Muscle layer of colon (tissue), 2 donors: ENCODE results near the gene HK1.
"Not testable (repeated sequence)": the region's sequence is repeated elsewhere in the genome, so short reads cannot be mapped to it uniquely, and the experiment has no call there.

Experiments
- H3K27ac ChIP-seq: one replicate; pipeline ENCODE4 v1.7.0; 2013; ENCODE audit warnings: low read depth, mild to moderate bottlenecking, low read length, moderate library complexity
- H3K27me3 ChIP-seq, 2 donors: one replicate each; pipeline ENCODE4 v1.7.0; 2013; ENCODE audit warnings: low read length in 2 of 2, mild to moderate bottlenecking in 2 of 2; ENCODE audit not compliant: insufficient read depth in 2 of 2, control insufficient read depth in 1 of 2
- H3K36me3 ChIP-seq: one replicate; pipeline ENCODE4 v1.7.0; 2013; ENCODE audit warnings: mild to moderate bottlenecking, low read length; ENCODE audit not compliant: insufficient read depth
- H3K4me1 ChIP-seq: one replicate; pipeline ENCODE4 v1.7.0; 2013; ENCODE audit warnings: mild to moderate bottlenecking, low read length; ENCODE audit not compliant: insufficient read depth
- H3K4me3 ChIP-seq, 2 donors: one replicate each; pipeline ENCODE4 v1.7.0; 2013; ENCODE audit warnings: low read length in 2 of 2, low read depth in 1 of 2, mild to moderate bottlenecking in 1 of 2, moderate library complexity in 1 of 2
- H3K9ac ChIP-seq: one replicate; pipeline ENCODE4 v1.7.0; 2013; ENCODE audit warnings: low read length
- H3K9me3 ChIP-seq: one replicate; pipeline ENCODE4 v1.7.0; 2013; ENCODE audit warnings: mild to moderate bottlenecking, low read length
- donor health status: abdominal sarcoma.
- donor health status: Adenocarcinoma of cecum.

HK1 gene

GRCh38 chr10:69331161-69331560 lies 52.9 kb downstream of the HK1 start:
- peak overlapping the region; percentile 33 for H3K27ac ChIP-seq
- H3K4me1 ChIP-seq = peaks cover 67% of the 10 kb centered on the region
- H3K36me3 ChIP-seq = no peaks in the 10 kb centered on the region

GRCh38 chr10:69332278-69333010 lies 54.1 kb downstream of the HK1 start:
- H3K4me1 ChIP-seq = peaks cover 58% of the 10 kb centered on the region

More at GRCh38 chr10:69331161-69331560, 52.9 kb downstream of the HK1 start:
- Histone ChIP-seq H3K9me3 (no peaks in the 10 kb centered on the region), H3K27me3 (no peaks in the 10 kb centered on the region), H3K9ac (no peak overlapping the region), H3K4me3 (no peak overlapping the region)

GRCh38 chr10:69333205-69333604 lies 54.9 kb downstream of the HK1 start:
- H3K9me3 ChIP-seq = no peaks in the 10 kb centered on the region

More at GRCh38 chr10:69332278-69333010, 54.1 kb downstream of the HK1 start:
- Histone ChIP-seq H3K9ac (peak overlapping the region; percentile 5), H3K27ac (peak overlapping the region; percentile 61), H3K36me3 (no peaks in the 10 kb centered on the region), H3K27me3 (no peaks in the 10 kb centered on the region), H3K9me3 (no peaks in the 10 kb centered on the region), H3K4me3 (peak overlapping the region in 1 of 2 donors; percentile 4)

GRCh38 chr10:69333865-69334301 lies 55.6 kb downstream of the HK1 start:
- H3K4me3 ChIP-seq, H3K9ac ChIP-seq, H3K27me3 ChIP-seq, H3K9me3 ChIP-seq, H3K36me3 ChIP-seq: not testable (repeated sequence)
- peak overlapping the region; percentile 69 for H3K27ac ChIP-seq
- H3K4me1 ChIP-seq = peaks cover 60% of the 10 kb centered on the region

More at GRCh38 chr10:69333205-69333604, 54.9 kb downstream of the HK1 start:
- Histone ChIP-seq H3K4me1 (peaks cover 60% of the 10 kb centered on the region), H3K27ac (peak overlapping the region; percentile 61), H3K27me3 (no peaks in the 10 kb centered on the region), H3K9ac (peak overlapping the region; percentile 5), H3K4me3 (peak overlapping the region in 1 of 2 donors; percentile 4), H3K36me3 (no peaks in the 10 kb centered on the region)

- no peak overlapping the region for H3K9ac ChIP-seq
- peak overlapping the region in 1 of 2 donors; percentile 14 for H3K4me3 ChIP-seq
- H3K27me3 ChIP-seq = no peaks in the 10 kb centered on the region
- peak overlapping the region; percentile 69 for H3K27ac ChIP-seq
- no peaks in the 10 kb centered on the region for H3K9me3 ChIP-seq
- H3K36me3 ChIP-seq = no peaks in the 10 kb centered on the region
- H3K4me1 ChIP-seq = peaks cover 63% of the 10 kb centered on the region
Observed at GRCh38 chr10:69334302-69335062, 56.2 kb downstream of the HK1 start.

GRCh38 chr10:69335063-69335587 lies 56.8 kb downstream of the HK1 start:
- Histone ChIP-seq H3K4me3 (peak overlapping the region in 1 of 2 donors; percentile 14), H3K9ac (no peak overlapping the region), H3K36me3 (no peaks in the 10 kb centered on the region), H3K4me1 (peaks cover 65% of the 10 kb centered on the region), H3K27me3 (no peaks in the 10 kb centered on the region), H3K27ac (peak overlapping the region; percentile 27), H3K9me3 (no peaks in the 10 kb centered on the region)

- Histone ChIP-seq H3K9ac (no peak overlapping the region), H3K27ac (peak overlapping the region; percentile 27), H3K9me3 (no peaks in the 10 kb centered on the region), H3K27me3 (no peaks in the 10 kb centered on the region), H3K36me3 (no peaks in the 10 kb centered on the region), H3K4me1 (peaks cover 65% of the 10 kb centered on the region), H3K4me3 (no peak overlapping the region)
Observed at GRCh38 chr10:69335613-69336012, 57.3 kb downstream of the HK1 start.

- Histone ChIP-seq H3K9ac (no peak overlapping the region), H3K27me3 (no peaks in the 10 kb centered on the region), H3K36me3 (no peaks in the 10 kb centered on the region), H3K9me3 (no peaks in the 10 kb centered on the region), H3K4me3 (no peak overlapping the region), H3K4me1 (peaks cover 63% of the 10 kb centered on the region), H3K27ac (peak overlapping the region; percentile 29)
Observed at GRCh38 chr10:69336952-69337295, 58.6 kb downstream of the HK1 start.

GRCh38 chr10:69337296-69338132 lies 59.2 kb downstream of the HK1 start:
- no peaks in the 10 kb centered on the region for H3K36me3 ChIP-seq
- no peaks in the 10 kb centered on the region for H3K27me3 ChIP-seq
- H3K9me3 ChIP-seq = no peaks in the 10 kb centered on the region
- no peak overlapping the region for H3K9ac ChIP-seq
- peak overlapping the region; percentile 29 for H3K27ac ChIP-seq
- H3K4me1 ChIP-seq = peaks cover 58% of the 10 kb centered on the region
- no peak overlapping the region for H3K4me3 ChIP-seq

- H3K27me3 ChIP-seq = no peaks in the 10 kb centered on the region
- H3K9me3 ChIP-seq = no peaks in the 10 kb centered on the region
- no peaks in the 10 kb centered on the region for H3K36me3 ChIP-seq
- H3K27ac ChIP-seq = no peak overlapping the region
- H3K9ac ChIP-seq = no peak overlapping the region
- peaks cover 52% of the 10 kb centered on the region for H3K4me1 ChIP-seq
- H3K4me3 ChIP-seq = no peak overlapping the region
Observed at GRCh38 chr10:69338133-69338456, 59.8 kb downstream of the HK1 start.
